Loucy (cell line): Measurements from ENCODE around the gene DONSON.

Experiments used
- H2AFZ ChIP-seq: fragments of 200-600 bp; sonication (generic); 2 replicates; pipeline ENCODE4 v1.6.0; 2016; ENCODE audit warnings: antibody characterized with exemption, mild to moderate bottlenecking, low read length, moderate library complexity
- H3F3A ChIP-seq: fragments of 200-600 bp; 2 replicates; pipeline ENCODE4 v1.6.0; 2016; ENCODE audit warnings: antibody characterized with exemption, low read depth, mild to moderate bottlenecking
- H3K27me3 ChIP-seq: fragments of 200-600 bp; sonication (generic); 2 replicates; pipeline ENCODE4 v1.6.1; 2014; ENCODE audit warnings: low read length, mild to moderate bottlenecking; ENCODE audit not compliant: insufficient read depth, poor library complexity, severe bottlenecking
- H3K36me3 ChIP-seq: fragments of 200-600 bp; sonication (generic); 2 replicates; pipeline ENCODE4 v1.6.1; 2016; ENCODE audit warnings: low read length; ENCODE audit not compliant: insufficient read depth
- H3K4me1 ChIP-seq: fragments of 200-600 bp; sonication (generic); 2 replicates; pipeline ENCODE4 v1.5.1; 2014; ENCODE audit warnings: low read length, mild to moderate bottlenecking; ENCODE audit not compliant: insufficient read depth, poor library complexity, severe bottlenecking
- H3K4me2 ChIP-seq: fragments of 200-600 bp; sonication (generic); 2 replicates; pipeline ENCODE4 v1.6.0; 2014; ENCODE audit warnings: antibody characterized with exemption, low read length, low read depth, mild to moderate bottlenecking; ENCODE audit not compliant: poor library complexity, severe bottlenecking
- H3K4me3 ChIP-seq: fragments of 200-600 bp; sonication (generic); 2 replicates; pipeline ENCODE4 v1.5.1; 2014; ENCODE audit warnings: low read length, mild to moderate bottlenecking, mixed read lengths; ENCODE audit not compliant: poor library complexity, severe bottlenecking
- H3K79me2 ChIP-seq: fragments of 200-600 bp; sonication (generic); 2 replicates; pipeline ENCODE4 v1.6.1; 2014; ENCODE audit warnings: low read length; ENCODE audit not compliant: insufficient read depth
- H3K9ac ChIP-seq: fragments of 200-600 bp; sonication (generic); 2 replicates; pipeline ENCODE4 v1.6.0; 2014; ENCODE audit warnings: mild to moderate bottlenecking, low read depth, low read length, moderate library complexity; ENCODE audit not compliant: poor library complexity, severe bottlenecking
- H3K9me2 ChIP-seq: fragments of 200-600 bp; sonication (generic); replicated peaks from 2 replicates; pipeline ENCODE4 v1.6.1; 2016; ENCODE audit warnings: low read depth, low read length, mixed read lengths
- H3K9me3 ChIP-seq: fragments of 200-600 bp; sonication (generic); 2 replicates; pipeline ENCODE4 v1.6.1; 2014; ENCODE audit warnings: mild to moderate bottlenecking, antibody characterized with exemption, low read length, low read depth; ENCODE audit not compliant: insufficient read depth
- H4K20me1 ChIP-seq: fragments of 200-600 bp; sonication (generic); 2 replicates; pipeline ENCODE4 v1.6.0; 2014; ENCODE audit warnings: antibody characterized with exemption, low read length, mild to moderate bottlenecking; ENCODE audit not compliant: insufficient read depth, poor library complexity, severe bottlenecking
- CTCF ChIP-seq: fragments of 200-600 bp; sonication (generic); conservative IDR thresholded peaks from 2 replicates; pipeline ENCODE4 v1.5.1; 2014; ENCODE audit warnings: mild to moderate bottlenecking, antibody characterized with exemption, low read length
- EZH2phosphoT487 ChIP-seq: fragments of 200-600 bp; IDR thresholded peaks from 2 replicates; pipeline ENCODE4 v1.6.1; 2018; ENCODE audit warnings: antibody characterized with exemption, mild to moderate bottlenecking, moderate library complexity, borderline replicate concordance

DONSON gene

GRCh38 chr21:33552093-33552998 is 36.1 kb downstream of the DONSON start:
- H3K9me2 ChIP-seq = no peaks in the 10 kb centered on the region
- no peaks in the 10 kb centered on the region for H3F3A ChIP-seq
- H3K27me3 ChIP-seq = no peaks in the 10 kb centered on the region
- TF ChIP-seq CTCF (no peak), EZH2phosphoT487 (no peak)
- H3K4me3 ChIP-seq = no peak overlapping the region
- no peak overlapping the region for H3K4me2 ChIP-seq
- no peak overlapping the region for H3K9ac ChIP-seq
- peaks cover 94% of the 10 kb centered on the region for H3K36me3 ChIP-seq
- peaks cover 43% of the 10 kb centered on the region for H3K4me1 ChIP-seq
- H4K20me1 ChIP-seq = peaks cover 96% of the 10 kb centered on the region
- H3K9me3 ChIP-seq = no peaks in the 10 kb centered on the region
- no peak overlapping the region for H2AFZ ChIP-seq
- H3K79me2 ChIP-seq = peaks cover 100% of the 10 kb centered on the region

- no peak overlapping the region for H3K9ac ChIP-seq
- H4K20me1 ChIP-seq = peaks cover 96% of the 10 kb centered on the region
- peaks cover 100% of the 10 kb centered on the region for H3K79me2 ChIP-seq
- H3K4me2 ChIP-seq = no peak overlapping the region
- H3F3A ChIP-seq = no peaks in the 10 kb centered on the region
- no peaks in the 10 kb centered on the region for H3K27me3 ChIP-seq
- no peak for TF ChIP-seq CTCF
- no peak for TF ChIP-seq EZH2phosphoT487
- no peak overlapping the region for H2AFZ ChIP-seq
- peaks cover 92% of the 10 kb centered on the region for H3K36me3 ChIP-seq
- H3K9me2 ChIP-seq = no peaks in the 10 kb centered on the region
- peaks cover 39% of the 10 kb centered on the region for H3K4me1 ChIP-seq
- H3K4me3 ChIP-seq = no peak overlapping the region
- H3K9me3 ChIP-seq = no peaks in the 10 kb centered on the region
These were observed 36.8 kb downstream of the DONSON start for GRCh38 chr21:33551664-33552063.

- Histone ChIP-seq H3K4me1 (peaks cover 37% of the 10 kb centered on the region), H2AFZ (no peak overlapping the region), H3K4me3 (no peak overlapping the region), H3K9me2 (no peaks in the 10 kb centered on the region), H4K20me1 (peaks cover 94% of the 10 kb centered on the region), H3K9ac (no peak overlapping the region), H3K27me3 (no peaks in the 10 kb centered on the region), H3F3A (no peaks in the 10 kb centered on the region), H3K9me3 (no peaks in the 10 kb centered on the region), H3K4me2 (no peak overlapping the region), H3K36me3 (peaks cover 88% of the 10 kb centered on the region), H3K79me2 (peaks cover 100% of the 10 kb centered on the region)
- TF ChIP-seq EZH2phosphoT487 (no peak), CTCF (no peak)
These were observed 37.5 kb downstream of the DONSON start for GRCh38 chr21:33550772-33551660.
